HG03457 (cell line): ENCODE data around the gene IFI27L1.

Experiments used
- ATAC-seq: cut with Tn5 transposase; IDR thresholded peaks from one replicate; pipeline ENCODE4 v1.9.1; 2021; ENCODE audit warnings: moderate number of reproducible peaks; ENCODE audit not compliant: unreplicated experiment

The IFI27L1 gene

GRCh38 chr14:94077823-94078222 lies 3.3 kb upstream of the IFI27L1 start:
- no peak for ATAC-seq

- ATAC-seq = no peak
Measured at GRCh38 chr14:94079891-94080620, 1.1 kb upstream of the IFI27L1 start.

- peak; percentile 18 for ATAC-seq
Measured at GRCh38 chr14:94081386-94081820, 293 bp downstream of the IFI27L1 start.

DNA sequence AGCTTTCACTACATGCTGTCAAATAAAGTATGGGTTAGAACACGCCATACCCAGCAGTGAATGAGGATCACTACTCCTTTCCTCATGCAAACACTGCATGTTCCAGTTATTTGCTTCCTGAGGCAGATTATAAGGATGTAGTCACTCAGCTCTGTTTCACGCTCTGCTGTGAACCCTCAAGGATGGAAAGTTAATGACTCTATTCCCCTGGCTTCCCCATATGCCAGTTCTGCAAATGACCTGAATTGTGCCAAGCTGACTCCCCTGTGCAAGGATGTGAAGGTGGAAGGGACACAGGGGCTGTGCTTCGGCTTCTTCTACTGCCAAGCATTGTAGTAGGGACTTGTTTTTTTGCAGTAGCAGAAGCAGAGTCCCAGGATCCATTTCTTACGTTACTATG lies 6.8 kb downstream of the IFI27L1 start:
- ATAC-seq = no peak

- ATAC-seq = no peak
Measured at GRCh38 chr14:94088516-94088915, 7.4 kb downstream of the IFI27L1 start.

GRCh38 chr14:94089479-94089878 lies 8.4 kb downstream of the IFI27L1 start:
- ATAC-seq = no peak

DNA sequence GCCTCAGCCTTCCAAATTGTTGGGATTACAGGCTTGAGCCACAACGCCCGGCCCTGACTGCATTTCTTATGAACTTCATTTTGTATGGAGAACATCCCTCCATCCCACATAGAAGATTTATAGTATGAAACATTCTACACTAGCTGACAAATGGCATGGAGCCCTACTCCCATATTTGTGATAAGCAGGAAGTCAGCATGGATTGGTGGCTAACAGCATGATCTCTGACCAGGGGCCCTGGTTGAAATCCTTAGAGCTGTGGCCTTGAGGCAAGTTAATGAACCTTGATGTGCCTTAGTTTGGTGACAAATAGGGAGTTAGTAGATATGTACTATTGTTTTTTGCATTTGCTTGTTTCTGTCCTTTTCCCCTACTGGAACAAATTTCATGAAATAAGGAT lies 12.3 kb downstream of the IFI27L1 start:
- ATAC-seq = no peak

DNA sequence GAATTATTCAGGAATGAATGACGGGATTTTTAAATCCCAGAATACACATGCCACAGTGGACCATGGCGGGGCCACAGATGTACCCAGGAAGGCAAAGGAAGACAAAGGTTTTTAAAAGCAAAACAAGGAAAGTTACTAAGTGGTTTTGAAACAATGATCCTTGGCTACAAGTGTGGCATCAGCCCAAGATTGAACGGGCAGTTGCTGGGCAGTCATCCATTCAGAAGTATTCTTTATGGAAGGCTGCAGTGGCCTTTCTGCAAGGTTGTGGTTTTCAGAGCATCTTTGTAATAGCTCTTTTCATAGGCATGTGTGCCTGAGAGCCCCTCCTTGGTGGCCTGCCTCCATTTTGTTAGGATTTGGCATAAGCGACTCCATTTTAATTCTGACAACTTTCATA lies 16.0 kb downstream of the IFI27L1 start:
- no peak for ATAC-seq

GRCh38 chr14:94098326-94098992 lies 17.3 kb downstream of the IFI27L1 start:
- ATAC-seq = no peak

GRCh38 chr14:94099006-94099405 lies 17.9 kb downstream of the IFI27L1 start:
- ATAC-seq = no peak

DNA sequence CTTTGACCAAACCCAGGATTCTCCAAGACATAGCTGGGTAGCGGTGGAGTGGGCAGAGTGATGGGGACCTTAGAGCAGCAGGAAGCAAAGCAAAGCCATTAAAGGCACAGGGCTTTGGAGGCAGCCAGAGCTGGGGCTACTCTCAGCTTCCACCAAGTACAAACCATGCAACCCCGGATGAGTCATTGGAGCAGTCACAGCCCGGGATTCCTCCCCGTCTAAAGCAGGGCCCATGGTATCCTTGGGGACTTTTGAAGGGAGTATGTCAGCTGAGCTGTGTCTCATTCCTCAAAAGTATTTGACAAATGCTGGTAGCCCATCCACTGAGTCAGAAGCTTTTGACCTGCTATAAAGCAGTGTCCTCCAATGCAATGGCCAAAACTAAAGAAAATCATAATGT lies 19.7 kb downstream of the IFI27L1 start:
- no peak for ATAC-seq

GRCh38 chr14:94101748-94102147 lies 20.6 kb downstream of the IFI27L1 start:
- no peak for ATAC-seq

- no peak for ATAC-seq
Measured at GRCh38 chr14:94102768-94103482, 21.8 kb downstream of the IFI27L1 start.

DNA sequence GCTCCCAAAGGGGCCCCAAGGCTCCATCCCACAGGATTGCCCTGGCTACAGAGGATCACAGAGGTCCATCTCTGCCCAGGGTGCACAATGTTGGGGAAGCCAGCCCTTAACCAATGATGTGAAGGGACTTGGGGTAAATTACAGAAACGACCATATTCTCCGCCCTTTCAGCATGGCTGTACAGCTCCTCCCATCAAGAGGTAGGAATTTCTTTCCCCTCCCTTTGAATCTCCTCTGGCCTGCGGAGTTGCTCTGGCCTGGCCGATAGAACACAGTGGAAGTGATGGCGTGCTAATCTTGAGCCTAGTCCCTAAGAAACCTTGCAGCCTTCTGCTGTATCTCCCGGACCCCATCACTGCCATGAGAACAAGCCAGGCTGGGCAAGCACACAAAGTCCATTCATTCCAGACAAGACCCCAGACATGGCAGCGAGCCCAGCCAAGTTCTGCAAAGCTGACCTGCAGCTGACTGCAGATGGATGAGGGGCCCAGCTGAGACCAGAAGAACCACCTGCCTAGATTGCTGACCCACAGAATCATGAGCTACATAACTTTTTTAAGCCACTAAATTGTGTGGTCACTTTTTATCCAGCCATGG lies 22.5 kb downstream of the IFI27L1 start:
- no peak for ATAC-seq

DNA sequence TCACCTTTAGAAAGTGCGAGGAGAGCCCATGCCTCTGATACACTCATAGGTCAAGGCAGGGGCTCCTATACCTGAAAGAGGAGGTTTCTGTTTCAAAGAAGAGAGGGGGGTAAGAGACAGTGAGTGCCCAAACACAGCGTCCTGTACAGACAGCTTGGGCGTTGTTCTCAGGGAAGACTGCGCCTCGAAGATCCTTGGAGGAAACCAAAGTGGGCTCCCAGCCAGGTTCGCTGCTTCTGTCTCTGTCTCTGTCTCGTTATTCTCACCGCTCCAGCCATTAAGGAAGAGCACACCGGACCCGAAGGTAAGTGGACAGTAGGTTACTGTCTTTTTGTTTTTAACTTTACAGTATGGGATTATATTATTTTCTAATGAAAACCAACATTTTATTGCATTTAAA lies 23.6 kb downstream of the IFI27L1 start:
- ATAC-seq = no peak

DNA sequence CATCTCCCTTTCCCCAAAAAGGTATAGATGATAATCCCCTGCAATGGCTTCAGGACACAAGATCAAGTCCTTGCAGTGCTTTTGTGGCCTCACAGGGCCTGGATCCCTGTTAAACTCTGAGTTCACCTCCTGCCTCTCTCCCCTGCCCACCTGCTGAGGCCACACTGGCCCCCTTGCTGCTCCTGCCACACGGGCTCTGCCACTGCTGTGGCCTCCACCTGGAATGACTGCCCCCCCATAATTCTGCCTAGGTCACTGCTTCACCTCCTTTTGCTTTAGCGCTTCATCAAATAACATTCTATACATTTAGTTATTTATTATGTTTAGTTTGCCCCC lies 28.8 kb downstream of the IFI27L1 start:
- ATAC-seq = no peak

- ATAC-seq = no peak
Measured at GRCh38 chr14:94110552-94111181, 29.6 kb downstream of the IFI27L1 start, which contains the start of gene IFI27. Gene IFI27, plus strand, starts transcription at chr14:94110736.

DNA sequence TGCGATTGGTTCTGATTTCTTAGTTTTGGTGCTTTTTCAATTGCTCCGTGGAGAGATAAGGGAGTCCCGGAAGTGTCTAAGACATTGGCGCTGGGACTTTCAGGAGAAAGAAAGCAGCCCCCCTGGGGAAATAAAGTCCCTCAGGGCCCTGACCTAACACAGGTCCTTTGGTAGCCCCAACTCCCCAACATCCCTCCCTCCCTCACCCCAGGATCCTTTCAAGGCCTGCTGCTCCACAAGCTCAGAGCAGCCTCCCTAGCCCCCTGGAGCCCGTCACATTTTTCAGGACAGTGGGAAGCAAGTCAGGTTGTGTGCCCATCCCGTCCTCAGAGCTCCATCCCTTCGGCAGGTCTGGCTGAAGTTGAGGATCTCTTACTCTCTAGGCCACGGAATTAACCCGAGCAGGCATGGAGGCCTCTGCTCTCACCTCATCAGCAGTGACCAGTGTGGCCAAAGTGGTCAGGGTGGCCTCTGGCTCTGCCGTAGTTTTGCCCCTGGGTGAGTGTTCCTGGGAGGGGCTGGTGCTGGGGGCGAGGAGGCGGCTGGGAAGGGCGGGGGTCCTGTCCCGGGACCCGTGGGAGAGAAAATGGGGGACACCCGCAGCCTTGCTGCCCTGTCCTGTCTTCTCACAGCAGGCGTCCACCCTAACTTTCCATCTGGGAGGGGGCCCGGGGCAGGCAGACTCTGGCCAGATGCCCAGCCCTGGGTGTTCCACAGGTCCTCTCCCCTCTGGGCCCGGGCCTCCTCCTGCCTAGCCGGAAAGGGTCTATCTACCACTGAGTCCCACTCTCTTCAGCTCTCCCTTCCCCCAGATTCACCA lies 30.4 kb downstream of the IFI27L1 start:
- ATAC-seq = no peak

DNA sequence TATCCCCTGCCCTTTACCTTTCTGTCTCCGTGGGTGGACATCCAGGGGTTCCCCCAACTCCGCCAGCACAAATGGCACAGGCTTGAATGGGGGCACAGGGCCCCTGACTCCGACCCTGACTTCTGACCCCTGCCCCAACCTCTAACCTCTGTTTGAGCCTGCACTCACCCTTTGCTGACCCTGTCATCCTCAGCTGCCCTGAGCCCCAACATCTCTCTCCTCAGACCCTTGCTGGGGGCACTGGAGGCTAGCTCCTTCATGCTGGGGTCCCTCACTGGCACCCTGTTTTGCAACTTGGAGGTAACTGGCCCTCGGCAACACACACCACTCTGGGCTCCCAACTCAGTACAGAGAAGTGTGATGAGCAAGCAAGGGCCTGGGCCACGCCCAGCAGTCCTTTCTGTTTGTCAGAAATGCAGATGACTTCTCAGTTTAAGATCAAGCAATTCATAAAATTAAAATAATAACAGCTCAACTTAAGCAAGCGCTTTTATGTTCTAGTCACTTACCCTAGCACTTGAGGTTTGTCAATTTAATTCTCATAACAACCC lies 31.5 kb downstream of the IFI27L1 start:
- no peak for ATAC-seq

GRCh38 chr14:94113073-94113472 lies 32.0 kb downstream of the IFI27L1 start:
- no peak for ATAC-seq
